Natural killer cell (primary cell): Measurements from ENCODE around the gene PTPRJ. TPM values are rescaled to one million over a fixed set of nuclear protein-coding genes. Genes with fewer than 3 reads are reported as not detected.

Source experiments
- ATAC-seq, 3 donors: fragments of 150-1000 bp in 2 of 3; fragments of 200-7000 bp in 1 of 3; cut with Tn5 transposase; 1 replicate in 1 of 3; 2 replicates in 2 of 3; pipeline ENCODE4 v1.10.0; 2021; ENCODE audit warnings: mild to moderate bottlenecking in 2 of 3, moderate library complexity in 2 of 3
- DNase-seq, 2 donors: peaks; one replicate each; pipeline versions ENCODE4 v3.0.0 to v3.0.0-alpha.2; 2013 to 2021; ENCODE audit warnings: mixed read lengths in 1 of 2
- H3K27ac ChIP-seq: one replicate; pipeline ENCODE4 v1.5.1; 2013; ENCODE audit warnings: mild to moderate bottlenecking, low read length
- H3K27me3 ChIP-seq: one replicate; pipeline ENCODE4 v1.6.1; 2013; ENCODE audit warnings: low read length; ENCODE audit not compliant: control insufficient read depth, insufficient read depth
- H3K36me3 ChIP-seq: one replicate; pipeline ENCODE4 v1.6.1; 2013; ENCODE audit warnings: low read length; ENCODE audit not compliant: control insufficient read depth, insufficient read depth
- H3K4me1 ChIP-seq: one replicate; pipeline ENCODE4 v1.6.1; 2013; ENCODE audit warnings: low read length; ENCODE audit not compliant: control insufficient read depth, insufficient read depth
- H3K4me3 ChIP-seq: one replicate; pipeline ENCODE4 v1.5.1; 2013; ENCODE audit warnings: low read length
- H3K9me3 ChIP-seq: one replicate; pipeline ENCODE4 v1.6.1; 2013; ENCODE audit warnings: low read length; ENCODE audit not compliant: control insufficient read depth, insufficient read depth
- H3K27ac Mint-ChIP-seq, 2 donors: one replicate each; pipeline ENCODE4 v1.8.0; 2022; ENCODE audit warnings: mild to moderate bottlenecking in 2 of 2, mixed read lengths in 2 of 2, moderate library complexity in 1 of 2
- H3K27me3 Mint-ChIP-seq, 2 donors: one replicate each; pipeline ENCODE4 v1.8.0; 2022; ENCODE audit warnings: low read depth in 2 of 2, mixed read lengths in 2 of 2
- H3K36me3 Mint-ChIP-seq: one replicate; pipeline ENCODE4 v1.8.0; 2022; ENCODE audit warnings: mixed read lengths
- H3K4me1 Mint-ChIP-seq, 2 donors: one replicate each; pipeline ENCODE4 v1.8.0; 2022; ENCODE audit warnings: mixed read lengths in 2 of 2
- H3K4me3 Mint-ChIP-seq: one replicate; pipeline ENCODE4 v1.8.0; 2022; ENCODE audit warnings: mild to moderate bottlenecking, moderate library complexity, mixed read lengths
- H3K9me3 Mint-ChIP-seq, 2 donors: one replicate each; pipeline ENCODE4 v1.8.0; 2022; ENCODE audit warnings: mixed read lengths in 2 of 2
- WGBS: methylation state at CpG from one replicate; pipeline ENCODE4 v1.1.7; 2013; ENCODE audit warnings: missing lambda C conversion rate; ENCODE audit not compliant: insufficient coverage; 5-methylcytosine and 5-hydroxymethylcytosine counted together
- intact Hi-C: fragments of 100-400 bp; cut with micrococcal nuclease; formaldehyde crosslinking; loops from one replicate; pipeline ENCODE4 v1.14.2; 2022
- total RNA-seq, 4 donors: library from RNA; stranded (reverse); fragments of 120-200 nt in 1 of 4; gene quantifications; one replicate each; pipeline versions ENCODE4 v1.2.3 to v1.2.4, GENCODE V29; 2013 to 2022
- TF ChIP-seq, protein P1 (sequence below): fragments of 200-600 bp; IDR thresholded peaks from one replicate; pipeline ENCODE4 v1.8.0; 2022; ENCODE audit warnings: antibody characterized with exemption

PTPRJ gene
- total RNA-seq, 3 donors from 2014 or later (not counting 1 experiment from before 2014, with no cell fraction given) = 110 to 127 (median 111) TPM

DNA sequence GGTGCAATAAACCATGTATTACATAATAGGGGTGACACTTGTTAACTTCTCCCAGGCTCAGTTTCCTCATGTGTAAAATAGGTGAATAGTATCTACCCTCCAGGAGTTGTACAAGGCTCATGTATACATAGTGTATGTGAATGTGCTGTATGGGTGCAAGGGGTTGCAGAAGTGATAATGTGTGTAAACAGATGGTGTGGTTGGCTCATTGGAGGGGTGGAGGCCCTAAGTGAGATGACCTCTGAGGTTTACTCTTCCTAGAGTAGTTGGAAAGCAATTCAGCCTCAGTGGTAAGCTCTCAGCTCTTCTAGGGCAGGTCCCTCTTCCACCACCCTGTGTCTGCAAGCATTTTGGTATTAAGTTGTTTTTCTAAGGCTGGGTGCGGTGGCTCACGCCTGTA is 102.4 kb downstream of the PTPRJ start:
- Histone ChIP-seq H3K4me1 (peaks cover 48% of the 10 kb centered on the region), H3K36me3 (no peaks in the 10 kb centered on the region), H3K27ac (no peak overlapping the region), H3K27me3 (no peaks in the 10 kb centered on the region), H3K4me3 (no peak overlapping the region), H3K9me3 (no peaks in the 10 kb centered on the region)
- DNase-seq = no peak
- TF ChIP-seq, protein P1, sequence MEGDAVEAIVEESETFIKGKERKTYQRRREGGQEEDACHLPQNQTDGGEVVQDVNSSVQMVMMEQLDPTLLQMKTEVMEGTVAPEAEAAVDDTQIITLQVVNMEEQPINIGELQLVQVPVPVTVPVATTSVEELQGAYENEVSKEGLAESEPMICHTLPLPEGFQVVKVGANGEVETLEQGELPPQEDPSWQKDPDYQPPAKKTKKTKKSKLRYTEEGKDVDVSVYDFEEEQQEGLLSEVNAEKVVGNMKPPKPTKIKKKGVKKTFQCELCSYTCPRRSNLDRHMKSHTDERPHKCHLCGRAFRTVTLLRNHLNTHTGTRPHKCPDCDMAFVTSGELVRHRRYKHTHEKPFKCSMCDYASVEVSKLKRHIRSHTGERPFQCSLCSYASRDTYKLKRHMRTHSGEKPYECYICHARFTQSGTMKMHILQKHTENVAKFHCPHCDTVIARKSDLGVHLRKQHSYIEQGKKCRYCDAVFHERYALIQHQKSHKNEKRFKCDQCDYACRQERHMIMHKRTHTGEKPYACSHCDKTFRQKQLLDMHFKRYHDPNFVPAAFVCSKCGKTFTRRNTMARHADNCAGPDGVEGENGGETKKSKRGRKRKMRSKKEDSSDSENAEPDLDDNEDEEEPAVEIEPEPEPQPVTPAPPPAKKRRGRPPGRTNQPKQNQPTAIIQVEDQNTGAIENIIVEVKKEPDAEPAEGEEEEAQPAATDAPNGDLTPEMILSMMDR = no peak
- intact Hi-C loops = no loop called here
- WGBS = 100% methylated on average over 2 of the region's 2 CpGs
- peak overlapping the region; percentile 79 to 91 for H3K27ac Mint-ChIP-seq
- peaks cover 81 to 82% of the 10 kb centered on the region in 2 donors for H3K4me1 Mint-ChIP-seq
- no peak for ATAC-seq
- no peaks in the 10 kb centered on the region for H3K36me3 Mint-ChIP-seq
- peak overlapping the region; percentile 22 for H3K4me3 Mint-ChIP-seq
- H3K9me3 Mint-ChIP-seq = no peaks in the 10 kb centered on the region
- H3K27me3 Mint-ChIP-seq = no peaks in the 10 kb centered on the region

DNA sequence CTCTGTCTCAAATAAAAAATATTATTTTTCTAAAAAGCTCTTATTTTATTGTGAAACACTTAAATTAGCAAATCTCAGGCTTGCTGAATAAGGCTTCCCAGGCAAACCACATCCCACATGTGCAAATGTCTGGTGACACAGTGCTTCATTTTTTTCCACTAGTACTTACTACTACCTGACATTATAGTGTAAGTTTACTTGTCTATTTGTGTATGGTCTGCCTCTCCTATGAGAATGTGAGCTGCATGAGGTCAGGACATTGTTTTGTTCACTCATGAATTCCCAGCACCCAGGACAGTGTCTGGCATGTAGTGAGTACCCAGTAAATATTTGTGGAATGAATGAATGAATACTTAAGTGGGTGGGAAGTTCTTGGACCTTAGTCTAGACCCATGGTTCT is 103.1 kb downstream of the PTPRJ start:
- H3K4me3 ChIP-seq = no peak overlapping the region
- no peaks in the 10 kb centered on the region for H3K27me3 Mint-ChIP-seq
- peaks cover 80 to 84% of the 10 kb centered on the region in 2 donors for H3K4me1 Mint-ChIP-seq
- peaks cover 48% of the 10 kb centered on the region for H3K4me1 ChIP-seq
- DNase-seq (no peak), ATAC-seq (no peak)
- no peaks in the 10 kb centered on the region for H3K36me3 Mint-ChIP-seq
- H3K4me3 Mint-ChIP-seq = peak overlapping the region; percentile 25
- intact Hi-C loops = no loop called here
- H3K27me3 ChIP-seq = no peaks in the 10 kb centered on the region
- H3K9me3 Mint-ChIP-seq = no peaks in the 10 kb centered on the region
- TF ChIP-seq, protein P1 = no peak
- H3K27ac ChIP-seq = no peak overlapping the region
- no peaks in the 10 kb centered on the region for H3K9me3 ChIP-seq
- peak overlapping the region; percentile 79 to 91 for H3K27ac Mint-ChIP-seq
- no peaks in the 10 kb centered on the region for H3K36me3 ChIP-seq

DNA sequence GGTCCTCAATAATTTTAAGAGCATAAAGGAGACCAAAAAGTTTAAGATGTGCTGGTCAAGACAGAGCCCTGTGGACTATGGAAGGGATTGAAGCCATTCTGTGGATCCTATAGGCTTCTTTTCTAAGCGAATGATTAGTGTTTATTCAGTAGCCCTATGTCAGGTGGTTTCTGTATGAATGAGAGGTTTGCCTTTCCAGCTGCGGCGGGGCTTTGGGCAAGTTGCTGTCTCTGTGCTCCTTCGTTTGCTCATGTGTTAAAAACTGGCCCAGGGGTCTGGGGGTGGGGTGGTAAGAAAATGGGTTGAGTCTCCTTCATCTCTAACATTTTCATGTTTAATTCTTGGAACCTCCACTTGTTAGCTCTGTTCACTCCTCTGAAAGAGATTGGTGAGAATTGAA is 105.3 kb downstream of the PTPRJ start:
- H3K27me3 ChIP-seq = no peaks in the 10 kb centered on the region
- Mint-ChIP-seq H3K36me3 (no peaks in the 10 kb centered on the region), H3K27me3 (no peaks in the 10 kb centered on the region), H3K27ac (no peak overlapping the region), H3K9me3 (no peaks in the 10 kb centered on the region), H3K4me1 (peaks cover 79 to 83% of the 10 kb centered on the region in 2 donors), H3K4me3 (no peak overlapping the region)
- TF ChIP-seq, protein P1 = no peak
- H3K27ac ChIP-seq = no peak overlapping the region
- H3K9me3 ChIP-seq = no peaks in the 10 kb centered on the region
- WGBS = 96% methylated on average over 3 of the region's 4 CpGs
- intact Hi-C loops = no loop called here
- peaks cover 43% of the 10 kb centered on the region for H3K4me1 ChIP-seq
- no peak for DNase-seq
- H3K4me3 ChIP-seq = no peak overlapping the region
- no peaks in the 10 kb centered on the region for H3K36me3 ChIP-seq
- no peak for ATAC-seq

DNA sequence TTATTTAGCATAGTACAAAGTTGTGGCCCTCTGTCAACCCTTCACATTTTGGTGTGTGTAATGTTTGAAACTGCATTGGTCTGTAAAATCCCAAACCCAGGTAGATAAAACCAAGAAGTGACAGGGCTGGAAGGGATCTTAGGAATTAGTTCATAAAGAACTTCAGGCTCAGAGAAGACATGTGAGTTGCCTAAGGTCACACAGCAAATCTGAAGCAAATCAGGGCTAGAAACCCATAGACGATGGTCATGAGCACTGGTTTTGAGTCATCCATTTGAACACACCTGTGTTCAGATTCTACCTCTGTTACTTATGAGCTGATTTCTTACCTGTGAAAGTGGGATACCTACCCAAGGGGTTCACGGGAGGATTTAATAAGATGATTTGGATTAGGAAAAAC is 107.1 kb downstream of the PTPRJ start:
- Histone ChIP-seq H3K27ac (no peak overlapping the region), H3K4me1 (peaks cover 29% of the 10 kb centered on the region), H3K27me3 (no peaks in the 10 kb centered on the region), H3K4me3 (no peak overlapping the region), H3K36me3 (no peaks in the 10 kb centered on the region), H3K9me3 (no peaks in the 10 kb centered on the region)
- ATAC-seq (no peak), DNase-seq (no peak)
- intact Hi-C loops = no loop called here
- WGBS = 100% methylated on average over 1 of the region's 2 CpGs
- Mint-ChIP-seq H3K9me3 (no peaks in the 10 kb centered on the region), H3K4me3 (no peak overlapping the region), H3K27me3 (no peaks in the 10 kb centered on the region), H3K4me1 (peaks cover 72 to 78% of the 10 kb centered on the region in 2 donors), H3K36me3 (no peaks in the 10 kb centered on the region), H3K27ac (peak overlapping the region; percentile 39 to 64)
- TF ChIP-seq, protein P1 = no peak
